ENCODE data around the gene PRR7.

DNA sequence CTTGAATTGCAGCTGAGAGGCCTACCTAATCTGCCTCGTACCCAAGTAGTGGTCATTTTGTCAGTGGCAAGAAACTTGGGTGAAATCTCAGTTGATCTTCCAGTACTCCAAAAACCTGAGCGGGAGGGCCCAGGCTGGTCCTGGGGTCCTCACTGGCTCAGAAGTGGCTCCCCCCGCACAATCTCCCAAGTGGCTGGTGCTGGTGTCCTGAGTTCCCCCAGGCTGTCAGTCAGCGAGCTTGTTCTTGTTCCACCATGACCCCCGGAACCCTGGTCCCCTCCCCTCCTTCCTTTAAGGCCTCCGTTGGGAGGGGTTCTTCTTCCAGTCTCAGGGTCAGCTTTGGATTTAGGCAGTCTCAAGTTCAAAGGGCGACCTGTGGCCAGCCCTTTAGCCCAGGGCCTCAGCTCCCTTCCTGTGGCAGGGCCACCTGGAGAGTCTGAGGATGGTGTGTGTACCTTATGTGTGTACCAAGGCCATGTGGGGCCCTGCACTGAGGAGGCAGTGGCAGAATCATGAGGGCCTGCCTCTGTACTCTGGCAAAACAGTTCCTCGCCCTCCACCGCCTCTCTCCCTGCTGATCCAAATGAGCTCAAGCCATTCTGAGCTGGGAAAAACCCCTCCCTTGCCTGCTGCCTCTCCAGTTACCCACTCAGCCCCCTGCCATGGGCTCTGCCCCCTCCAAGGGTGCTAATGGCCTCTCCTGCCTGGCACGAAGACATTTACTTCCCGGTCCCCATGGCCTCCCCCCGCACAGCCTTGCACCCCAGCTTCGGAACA, 31.3 kb downstream of the PRR7 start:
- TF ChIP-seq, protein P1, sequence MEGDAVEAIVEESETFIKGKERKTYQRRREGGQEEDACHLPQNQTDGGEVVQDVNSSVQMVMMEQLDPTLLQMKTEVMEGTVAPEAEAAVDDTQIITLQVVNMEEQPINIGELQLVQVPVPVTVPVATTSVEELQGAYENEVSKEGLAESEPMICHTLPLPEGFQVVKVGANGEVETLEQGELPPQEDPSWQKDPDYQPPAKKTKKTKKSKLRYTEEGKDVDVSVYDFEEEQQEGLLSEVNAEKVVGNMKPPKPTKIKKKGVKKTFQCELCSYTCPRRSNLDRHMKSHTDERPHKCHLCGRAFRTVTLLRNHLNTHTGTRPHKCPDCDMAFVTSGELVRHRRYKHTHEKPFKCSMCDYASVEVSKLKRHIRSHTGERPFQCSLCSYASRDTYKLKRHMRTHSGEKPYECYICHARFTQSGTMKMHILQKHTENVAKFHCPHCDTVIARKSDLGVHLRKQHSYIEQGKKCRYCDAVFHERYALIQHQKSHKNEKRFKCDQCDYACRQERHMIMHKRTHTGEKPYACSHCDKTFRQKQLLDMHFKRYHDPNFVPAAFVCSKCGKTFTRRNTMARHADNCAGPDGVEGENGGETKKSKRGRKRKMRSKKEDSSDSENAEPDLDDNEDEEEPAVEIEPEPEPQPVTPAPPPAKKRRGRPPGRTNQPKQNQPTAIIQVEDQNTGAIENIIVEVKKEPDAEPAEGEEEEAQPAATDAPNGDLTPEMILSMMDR (IDR thresholded peaks at IDR 0.05; ENCODE audit: poor library complexity, severe bottlenecking) = no peak
- TF ChIP-seq POLR2AphosphoS5 (IDR thresholded peaks at IDR 0.05) (no peak), EZH2 (IDR thresholded peaks at IDR 0.05; ENCODE audit: borderline replicate concordance, insufficient read depth, low read length, poor library complexity, severe bottlenecking) (no peak), MXI1 (conservative IDR thresholded peaks at IDR 0.05; ENCODE audit: poor library complexity, severe bottlenecking) (no peak), EP300 (conservative IDR thresholded peaks at IDR 0.05; ENCODE audit: poor library complexity, severe bottlenecking) (no peak), RAD21 (conservative IDR thresholded peaks at IDR 0.05) (no peak), REST (IDR thresholded peaks at IDR 0.05; ENCODE audit: borderline replicate concordance) (no peak), TAF1 (IDR thresholded peaks at IDR 0.05; ENCODE audit: low read depth) (no peak)
